GM12878 (cell line): ENCODE results near the gene MYO1D. TPM values are rescaled to one million over a fixed set of nuclear protein-coding genes. Genes with fewer than 3 reads are reported as not detected.

Source experiments
- ETV6 ChIP-seq, 2 experiments: fragments of 450-650 bp in 1 of 2; IDR thresholded peaks in 1 of 2; conservative IDR thresholded peaks in 1 of 2; 2 replicates each; pipeline ENCODE4 v1.6.1; 2014; ENCODE audit warnings: antibody characterized with exemption in 1 of 2, borderline replicate concordance in 1 of 2, low read depth in 1 of 2, mild to moderate bottlenecking in 1 of 2, moderate library complexity in 1 of 2
- GATAD2B ChIP-seq: fragments of 450-650 bp; conservative IDR thresholded peaks from 2 replicates; pipeline ENCODE4 v1.6.1; 2017; ENCODE audit warnings: low read depth, mild to moderate bottlenecking, moderate library complexity
- POLR2A ChIP-seq: IDR thresholded peaks from 2 replicates; pipeline ENCODE4 v1.6.1; 2011; ENCODE audit warnings: low read depth, mild to moderate bottlenecking, low read length
- SMARCA5 ChIP-seq: fragments of 450-650 bp; IDR thresholded peaks from 2 replicates; pipeline ENCODE4 v1.6.1; 2017; ENCODE audit warnings: mild to moderate bottlenecking
- SREBF1 ChIP-seq: IDR thresholded peaks from 2 replicates; pipeline ENCODE4 v1.6.1; 2012; ENCODE audit warnings: mild to moderate bottlenecking, low read length
- ZNF24 ChIP-seq: fragments of 450-650 bp; IDR thresholded peaks from 2 replicates; pipeline ENCODE4 v1.6.1; 2017; ENCODE audit warnings: antibody characterized with exemption, mild to moderate bottlenecking
- polyA plus RNA-seq, 11 experiments: library from polyadenylated mRNA; depleted of rRNA in 4 of 11; unstranded in 6 of 11; stranded (reverse) in 5 of 11; fragments of >200 nt; fragmentation: Nextera tagmentation in 4 of 11; fragmentation: Illumina TruSeq in 1 of 11; extraction: Ambion mirVana in 4 of 11; extraction: Trizol in 1 of 11; gene quantifications; 1 replicate in 1 of 11; 2 replicates in 10 of 11; pipeline versions ENCODE4 v1.2.1 to v1.2.3, GENCODE V29; 2011 to 2016; ENCODE audit warnings: inconsistent platforms in 2 of 11, missing spikeins in 2 of 11, low read depth in 1 of 11
- total RNA-seq, 4 experiments: library from RNA; depleted of rRNA in 3 of 4; stranded (reverse); fragments of >200 nt in 3 of 4; fragmentation: Illumina TruSeq in 1 of 4; extraction: Trizol in 1 of 4; gene quantifications; 2 replicates each; pipeline versions ENCODE4 v1.2.1 to v1.2.3, GENCODE V29; 2013 to 2021
- TF ChIP-seq, protein P1 (sequence below): fragments of 150-350 bp; IDR thresholded peaks from 2 replicates; pipeline ENCODE4 v1.6.1; 2014; ENCODE audit warnings: mild to moderate bottlenecking, low read depth, low read length
- TF ChIP-seq, protein P2 (sequence below): fragments of 450-650 bp; IDR thresholded peaks from 2 replicates; pipeline ENCODE4 v1.6.1; 2014; ENCODE audit warnings: mild to moderate bottlenecking
- TF ChIP-seq, protein P3 (sequence below): IDR thresholded peaks from 2 replicates; pipeline ENCODE4 v1.6.1; 2011; ENCODE audit warnings: borderline replicate concordance, low read depth, mild to moderate bottlenecking, moderate library complexity, low read length; ENCODE audit not compliant: insufficient read depth, poor library complexity, severe bottlenecking

The MYO1D gene
- total and polyA plus RNA-seq, 10 of the 15 experiments (the other 5 are each of a cell fraction or from before 2014, with no cell fraction given): 1.8 to 37.7 (median 25.4) TPM

DNA sequence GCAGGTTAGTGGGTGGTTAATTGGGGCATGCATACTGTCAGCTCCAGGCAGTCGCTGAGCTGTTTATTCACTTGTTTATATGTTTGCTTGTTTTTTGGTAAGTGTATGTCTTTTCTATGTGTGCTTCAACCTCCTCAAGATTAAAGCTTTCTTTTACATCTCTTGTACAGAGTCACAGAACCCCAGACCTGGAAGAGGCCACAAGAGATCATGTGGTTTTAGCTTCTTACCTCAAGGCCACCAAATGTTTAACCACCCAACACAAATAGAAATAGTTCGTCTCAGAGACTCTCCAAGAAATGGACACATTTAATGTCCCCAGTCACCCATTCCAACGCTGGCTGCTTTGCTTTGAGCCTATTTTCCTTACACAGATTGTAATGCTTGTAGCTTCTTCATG lies 39.2 kb upstream of the MYO1D start (continued):
- TF ChIP-seq, protein P1, sequence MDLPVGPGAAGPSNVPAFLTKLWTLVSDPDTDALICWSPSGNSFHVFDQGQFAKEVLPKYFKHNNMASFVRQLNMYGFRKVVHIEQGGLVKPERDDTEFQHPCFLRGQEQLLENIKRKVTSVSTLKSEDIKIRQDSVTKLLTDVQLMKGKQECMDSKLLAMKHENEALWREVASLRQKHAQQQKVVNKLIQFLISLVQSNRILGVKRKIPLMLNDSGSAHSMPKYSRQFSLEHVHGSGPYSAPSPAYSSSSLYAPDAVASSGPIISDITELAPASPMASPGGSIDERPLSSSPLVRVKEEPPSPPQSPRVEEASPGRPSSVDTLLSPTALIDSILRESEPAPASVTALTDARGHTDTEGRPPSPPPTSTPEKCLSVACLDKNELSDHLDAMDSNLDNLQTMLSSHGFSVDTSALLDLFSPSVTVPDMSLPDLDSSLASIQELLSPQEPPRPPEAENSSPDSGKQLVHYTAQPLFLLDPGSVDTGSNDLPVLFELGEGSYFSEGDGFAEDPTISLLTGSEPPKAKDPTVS: no peak
- TF ChIP-seq ZNF24: no peak
- TF ChIP-seq SREBF1: no peak
- TF ChIP-seq GATAD2B: no peak
- TF ChIP-seq, protein P2, sequence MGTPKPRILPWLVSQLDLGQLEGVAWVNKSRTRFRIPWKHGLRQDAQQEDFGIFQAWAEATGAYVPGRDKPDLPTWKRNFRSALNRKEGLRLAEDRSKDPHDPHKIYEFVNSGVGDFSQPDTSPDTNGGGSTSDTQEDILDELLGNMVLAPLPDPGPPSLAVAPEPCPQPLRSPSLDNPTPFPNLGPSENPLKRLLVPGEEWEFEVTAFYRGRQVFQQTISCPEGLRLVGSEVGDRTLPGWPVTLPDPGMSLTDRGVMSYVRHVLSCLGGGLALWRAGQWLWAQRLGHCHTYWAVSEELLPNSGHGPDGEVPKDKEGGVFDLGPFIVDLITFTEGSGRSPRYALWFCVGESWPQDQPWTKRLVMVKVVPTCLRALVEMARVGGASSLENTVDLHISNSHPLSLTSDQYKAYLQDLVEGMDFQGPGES: no peak
- no peak for TF ChIP-seq POLR2A
- no peak for TF ChIP-seq ETV6 (conservative IDR thresholded peaks at IDR 0.05 in 1 of 2, IDR thresholded peaks at IDR 0.05 in 1 of 2; ENCODE audit: borderline replicate concordance in 1 of 2, low read depth in 1 of 2)
- TF ChIP-seq, protein P3, sequence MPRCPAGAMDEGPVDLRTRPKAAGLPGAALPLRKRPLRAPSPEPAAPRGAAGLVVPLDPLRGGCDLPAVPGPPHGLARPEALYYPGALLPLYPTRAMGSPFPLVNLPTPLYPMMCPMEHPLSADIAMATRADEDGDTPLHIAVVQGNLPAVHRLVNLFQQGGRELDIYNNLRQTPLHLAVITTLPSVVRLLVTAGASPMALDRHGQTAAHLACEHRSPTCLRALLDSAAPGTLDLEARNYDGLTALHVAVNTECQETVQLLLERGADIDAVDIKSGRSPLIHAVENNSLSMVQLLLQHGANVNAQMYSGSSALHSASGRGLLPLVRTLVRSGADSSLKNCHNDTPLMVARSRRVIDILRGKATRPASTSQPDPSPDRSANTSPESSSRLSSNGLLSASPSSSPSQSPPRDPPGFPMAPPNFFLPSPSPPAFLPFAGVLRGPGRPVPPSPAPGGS: no peak
- no peak for TF ChIP-seq SMARCA5
